ENCODE results near the gene CATSPER4.

The CATSPER4 gene

GRCh38 chr1:26162220-26162709 is 28.1 kb upstream of the CATSPER4 start:
- intact Hi-C loops (cut with DNase I), result loop anchor here (5.0 kb wide), 1 partner anchor 50 kb away; the partner anchor contains the start of gene PDIK1L
- DNase-seq, result no peak

- intact Hi-C loops (cut with DNase I), result loop anchor here (5.0 kb wide), 1 partner anchor 51 kb away; the partner anchor contains the start of gene PDIK1L
- no peak for DNase-seq
Observed at GRCh38 chr1:26163684-26164035, 26.7 kb upstream of the CATSPER4 start.

DNA sequence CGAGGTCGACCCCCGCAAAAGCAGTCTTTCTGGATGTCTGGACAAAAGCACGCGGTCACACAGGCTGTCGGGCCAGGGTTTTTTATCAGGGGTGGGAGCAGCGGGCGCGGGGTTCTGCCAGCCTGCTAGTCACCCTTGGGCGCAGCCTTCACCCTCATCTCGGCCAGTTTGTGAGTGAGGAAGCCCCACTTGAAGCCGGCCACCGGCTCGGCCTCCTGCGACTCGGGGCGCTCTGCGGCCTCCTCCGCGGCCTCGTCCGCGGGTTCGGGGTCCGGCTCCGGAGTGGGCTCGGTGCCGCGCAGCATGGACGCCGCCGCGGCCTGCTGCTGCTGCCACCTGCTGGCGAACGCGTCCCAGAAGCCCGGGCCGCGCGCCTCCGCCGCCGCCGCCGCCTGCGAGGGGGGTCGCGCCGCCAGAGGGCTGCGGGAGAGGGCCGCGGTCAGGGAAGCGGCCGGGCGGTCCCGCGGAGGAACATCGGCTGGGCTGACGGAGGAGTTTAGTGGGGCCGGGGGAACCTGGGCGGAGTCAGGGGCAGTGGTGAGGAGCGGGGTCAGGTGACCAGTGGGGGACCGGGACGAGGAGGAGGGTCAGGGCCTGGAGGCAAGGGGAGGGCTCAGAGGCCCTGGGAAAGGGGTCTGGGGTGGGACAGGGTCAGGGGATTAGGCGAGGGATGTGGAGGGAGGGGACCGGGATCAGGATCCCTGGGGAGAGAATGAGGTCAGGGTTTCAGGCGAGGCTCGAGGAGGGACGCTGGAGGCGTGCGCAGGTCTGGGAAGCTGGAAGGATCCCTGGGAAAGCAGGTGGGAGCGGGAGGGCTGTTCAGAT is 26.2 kb upstream of the CATSPER4 start:
- peak in 34 of 42 donors; percentile 23 to 78 (median 54) for DNase-seq
- intact Hi-C loops (cut with DNase I), result loop anchor here (5.0 kb wide), 1 partner anchor 52 kb away; the partner anchor contains the start of gene PDIK1L

GRCh38 chr1:26164861-26165842 is 25.2 kb upstream of the CATSPER4 start:
- intact Hi-C loops (cut with DNase I), result loop anchor here (5.0 kb wide), 2 partner anchors 53 to 67 kb away; partner anchors contain the start of genes CEP85 and PDIK1L
- DNase-seq, result no peak

DNA sequence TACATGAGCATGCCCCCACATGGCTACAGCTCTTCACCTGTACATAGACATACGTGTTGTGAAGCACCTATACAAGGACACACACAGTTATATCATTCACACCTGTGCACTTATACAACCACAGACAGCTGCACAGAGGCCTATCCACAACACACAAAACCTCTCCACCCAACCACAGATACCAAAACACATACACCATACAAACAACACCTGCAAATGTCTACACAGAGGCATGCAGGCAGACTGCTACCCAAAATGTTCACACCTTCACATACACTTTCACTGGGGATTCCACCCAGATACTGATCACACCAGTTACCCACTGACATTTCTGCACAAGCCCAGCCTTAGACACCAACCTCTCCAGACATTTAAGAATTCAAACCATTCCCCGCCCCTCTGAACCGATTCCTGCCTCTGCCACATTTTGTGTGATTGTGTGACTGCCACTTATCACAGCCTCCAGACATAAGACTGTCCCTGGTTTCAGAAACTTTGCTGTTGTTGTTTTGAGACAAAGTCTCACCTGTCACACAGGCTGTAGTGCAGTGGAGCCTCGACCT is 23.6 kb upstream of the CATSPER4 start:
- intact Hi-C loops (cut with DNase I), result loop anchor here (5.0 kb wide), 1 partner anchor 66 kb away; the partner anchor contains the start of gene CEP85
- DNase-seq, result no peak

GRCh38 chr1:26168410-26169197 is 21.8 kb upstream of the CATSPER4 start, which contains the start of gene C1orf232:
Gene C1orf232 (minus strand): TSS chr1:26168963. CDS start chr1:26168499, 464 bp downstream.
- DNase-seq, result no peak
- intact Hi-C loops (cut with DNase I), result loop anchor here (5.0 kb wide), 1 partner anchor 64 kb away; the partner anchor contains the start of gene CEP85

GRCh38 chr1:26169198-26169554 is 21.2 kb upstream of the CATSPER4 start:
- intact Hi-C loops (cut with DNase I), result loop anchor here (5.0 kb wide), 1 partner anchor 63 kb away; the partner anchor contains the start of gene CEP85
- DNase-seq, result peak in 1 of 42 donors; percentile 13

DNA sequence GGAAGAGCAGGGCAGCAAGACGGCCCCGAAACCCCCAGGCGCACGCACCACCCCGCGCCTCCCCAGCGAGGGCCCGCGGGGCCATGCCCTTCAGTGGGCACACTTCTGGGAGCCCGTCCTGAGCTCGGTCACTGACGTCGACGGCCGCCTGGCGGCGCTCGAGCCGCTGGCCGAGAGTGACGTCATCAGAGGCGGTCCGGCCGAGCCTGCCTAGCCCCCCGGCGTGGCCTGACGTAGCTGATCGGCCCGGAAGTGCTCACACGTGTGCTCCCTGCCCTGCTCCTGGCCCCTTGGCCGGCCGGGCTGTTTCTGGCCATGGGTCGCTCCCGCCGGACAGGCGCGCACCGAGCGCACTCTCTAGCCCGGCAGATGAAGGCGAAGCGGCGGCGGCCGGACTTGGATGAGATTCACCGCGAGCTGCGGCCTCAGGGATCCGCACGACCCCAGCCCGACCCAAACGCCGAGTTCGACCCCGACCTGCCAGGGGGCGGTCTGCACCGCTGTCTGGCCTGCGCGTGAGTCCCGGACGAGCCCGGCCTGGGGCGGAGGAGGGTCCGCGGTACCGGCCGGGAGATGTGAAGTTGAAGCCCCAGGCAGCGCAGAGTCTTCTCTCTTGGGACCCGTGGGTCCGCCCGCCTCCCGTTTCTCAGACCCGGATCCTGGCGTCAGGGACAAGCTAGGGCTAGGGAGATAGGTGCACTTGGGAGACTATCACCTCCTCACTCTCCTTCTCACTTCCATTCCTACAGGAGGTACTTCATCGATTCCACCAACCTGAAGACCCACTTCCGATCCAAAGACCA is 20.5 kb upstream of the CATSPER4 start, which contains the start of gene ZNF593:
Gene ZNF593 (plus strand): TSS at position 240 of the 803 bp plus-strand sequence. CDS start 76 bp downstream, at position 316.
- intact Hi-C loops (cut with DNase I), result loop anchor here (5.0 kb wide), 1 partner anchor 62 kb away; the partner anchor contains the start of gene CEP85
- DNase-seq, result peak; percentile 84 to 96 (median 93)

DNA sequence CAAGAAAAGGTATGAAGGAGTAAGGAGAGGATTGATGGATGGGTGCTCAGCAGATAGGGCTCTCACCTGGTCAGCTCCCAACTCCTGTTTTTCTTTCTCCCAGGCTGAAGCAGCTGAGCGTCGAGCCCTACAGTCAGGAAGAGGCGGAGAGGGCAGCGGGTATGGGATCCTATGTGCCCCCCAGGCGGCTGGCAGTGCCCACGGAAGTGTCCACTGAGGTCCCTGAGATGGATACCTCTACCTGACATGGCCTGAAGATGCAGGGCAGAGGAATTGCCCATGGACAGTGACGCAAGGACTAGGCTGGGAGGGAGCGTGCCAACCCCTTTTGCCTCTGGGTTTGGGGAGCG is 20.0 kb upstream of the CATSPER4 start:
- intact Hi-C loops (cut with DNase I), result no loop called here
- no peak for DNase-seq

GRCh38 chr1:26171084-26172072 is 19.0 kb upstream of the CATSPER4 start, which contains the start of gene ZNF593OS:
Gene ZNF593OS (minus strand): TSS chr1:26171832. CDS start chr1:26171661, 171 bp downstream.
- no peak for DNase-seq
- intact Hi-C loops (cut with DNase I), result no loop called here

- no peak for DNase-seq
- intact Hi-C loops (cut with DNase I), result no loop called here
Observed at GRCh38 chr1:26175346-26175745, 15.1 kb upstream of the CATSPER4 start.

- DNase-seq, result no peak
- intact Hi-C loops (cut with DNase I), result no loop called here
Observed at GRCh38 chr1:26177182-26177684, 13.2 kb upstream of the CATSPER4 start, which contains the start of gene CNKSR1. Gene CNKSR1 (plus strand): TSS chr1:26177491. CDS start chr1:26177548, 57 bp downstream.

- intact Hi-C loops (cut with DNase I), result no loop called here
- no peak for DNase-seq
Observed at GRCh38 chr1:26180010-26180506, 10.3 kb upstream of the CATSPER4 start.

DNA sequence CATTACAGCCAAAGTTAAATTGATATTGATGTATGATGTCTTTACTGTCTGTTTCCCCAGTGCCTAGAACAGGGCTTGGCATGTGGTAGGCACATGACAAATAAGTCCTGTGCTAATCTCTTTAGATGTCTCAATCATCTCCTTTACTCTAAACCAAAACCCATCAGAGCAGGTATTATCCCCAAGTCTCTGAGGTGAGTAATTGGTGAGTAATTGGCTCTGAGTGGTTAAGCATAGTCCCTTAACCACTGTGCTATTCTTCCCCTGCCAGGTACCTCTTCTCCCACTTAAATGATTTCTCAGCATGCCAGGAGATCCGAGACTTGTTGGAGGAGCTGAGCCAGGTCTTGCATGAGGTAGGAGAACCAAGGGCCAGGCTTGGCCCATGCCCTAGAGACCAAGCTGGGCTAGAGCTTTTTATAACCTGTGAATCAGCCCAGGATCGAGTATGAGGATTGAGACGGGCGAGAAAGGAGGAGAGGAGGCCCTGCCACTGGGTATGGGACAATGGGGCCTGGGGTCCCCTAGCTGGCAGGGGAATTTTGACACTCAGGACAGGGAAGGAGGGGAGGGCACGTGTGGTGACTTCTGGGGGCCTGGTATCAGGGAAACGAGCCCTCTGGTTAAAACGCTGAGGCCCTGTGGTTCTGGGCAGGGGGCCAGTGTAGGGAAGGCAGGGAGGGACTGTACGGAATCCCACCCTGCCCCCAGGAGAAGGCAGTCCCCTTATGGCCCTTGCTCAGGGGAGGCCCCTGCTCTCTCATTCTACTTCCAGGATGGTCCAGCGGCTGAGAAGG is 8.6 kb upstream of the CATSPER4 start:
- intact Hi-C loops (cut with DNase I), result no loop called here

GRCh38 chr1:26182383-26182696 is 8.1 kb upstream of the CATSPER4 start:
- no peak for DNase-seq
- intact Hi-C loops (cut with DNase I), result no loop called here

More for the DNA sequence above, 8.6 kb upstream of the CATSPER4 start:
- DNase-seq, result no peak
